Measurements from ENCODE around the gene SIAH3.
A peak's percentile ranks its signal among the peaks of the same experiment; 100 is the strongest.

SIAH3 gene

GRCh38 chr13:45781553-45782326, 69.8 kb downstream of the SIAH3 start (continued):
- TF ChIP-seq IKZF3 (tag by site-specific recombination; IDR thresholded peaks at IDR 0.05): peak; percentile 66
- 0 out of 2 replicates have a peak, but pooled peaks have one; percentile 65 for TF ChIP-seq ZNF324 (tag by site-specific recombination; IDR thresholded peaks at IDR 0.05)
- no peak for TF ChIP-seq ZNF670 (tag by site-specific recombination; IDR thresholded peaks at IDR 0.05; ENCODE audit: low read depth)
- TF ChIP-seq ZBTB26 (tag by site-specific recombination; optimal IDR thresholded peaks at IDR 0.05): no peak
- no peak for TF ChIP-seq ZNF639 (tag by site-specific recombination; IDR thresholded peaks at IDR 0.05)
- no peak for TF ChIP-seq GLI2 (tag by site-specific recombination; IDR thresholded peaks at IDR 0.05; ENCODE audit: borderline replicate concordance, low read depth)
- TF ChIP-seq ZBTB8A (tag by site-specific recombination; IDR thresholded peaks at IDR 0.05): peak; percentile 83
- TF ChIP-seq ZNF362 (tag by site-specific recombination; IDR thresholded peaks at IDR 0.05): peak; percentile 64; the same call in 1 of the 2 replicates
- peak; percentile 46; the same call in 1 of the 2 replicates for TF ChIP-seq ZFHX2 (tag by site-specific recombination; conservative IDR thresholded peaks at IDR 0.05)
- TF ChIP-seq ZNF501 (tag by site-specific recombination; IDR thresholded peaks at IDR 0.05): peak; percentile 79
- TF ChIP-seq, protein P1, sequence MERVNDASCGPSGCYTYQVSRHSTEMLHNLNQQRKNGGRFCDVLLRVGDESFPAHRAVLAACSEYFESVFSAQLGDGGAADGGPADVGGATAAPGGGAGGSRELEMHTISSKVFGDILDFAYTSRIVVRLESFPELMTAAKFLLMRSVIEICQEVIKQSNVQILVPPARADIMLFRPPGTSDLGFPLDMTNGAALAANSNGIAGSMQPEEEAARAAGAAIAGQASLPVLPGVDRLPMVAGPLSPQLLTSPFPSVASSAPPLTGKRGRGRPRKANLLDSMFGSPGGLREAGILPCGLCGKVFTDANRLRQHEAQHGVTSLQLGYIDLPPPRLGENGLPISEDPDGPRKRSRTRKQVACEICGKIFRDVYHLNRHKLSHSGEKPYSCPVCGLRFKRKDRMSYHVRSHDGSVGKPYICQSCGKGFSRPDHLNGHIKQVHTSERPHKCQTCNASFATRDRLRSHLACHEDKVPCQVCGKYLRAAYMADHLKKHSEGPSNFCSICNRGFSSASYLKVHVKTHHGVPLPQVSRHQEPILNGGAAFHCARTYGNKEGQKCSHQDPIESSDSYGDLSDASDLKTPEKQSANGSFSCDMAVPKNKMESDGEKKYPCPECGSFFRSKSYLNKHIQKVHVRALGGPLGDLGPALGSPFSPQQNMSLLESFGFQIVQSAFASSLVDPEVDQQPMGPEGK (tag by site-specific recombination; IDR thresholded peaks at IDR 0.05): peak; percentile 89
- 0 out of 2 replicates have a peak, but pooled peaks have one; percentile 13 for TF ChIP-seq ZNF518A (tag by site-specific recombination; conservative IDR thresholded peaks at IDR 0.05; ENCODE audit: low read depth)
- no peak for TF ChIP-seq ZNF248 (tag by site-specific recombination; IDR thresholded peaks at IDR 0.05)
- TF ChIP-seq, protein P2, sequence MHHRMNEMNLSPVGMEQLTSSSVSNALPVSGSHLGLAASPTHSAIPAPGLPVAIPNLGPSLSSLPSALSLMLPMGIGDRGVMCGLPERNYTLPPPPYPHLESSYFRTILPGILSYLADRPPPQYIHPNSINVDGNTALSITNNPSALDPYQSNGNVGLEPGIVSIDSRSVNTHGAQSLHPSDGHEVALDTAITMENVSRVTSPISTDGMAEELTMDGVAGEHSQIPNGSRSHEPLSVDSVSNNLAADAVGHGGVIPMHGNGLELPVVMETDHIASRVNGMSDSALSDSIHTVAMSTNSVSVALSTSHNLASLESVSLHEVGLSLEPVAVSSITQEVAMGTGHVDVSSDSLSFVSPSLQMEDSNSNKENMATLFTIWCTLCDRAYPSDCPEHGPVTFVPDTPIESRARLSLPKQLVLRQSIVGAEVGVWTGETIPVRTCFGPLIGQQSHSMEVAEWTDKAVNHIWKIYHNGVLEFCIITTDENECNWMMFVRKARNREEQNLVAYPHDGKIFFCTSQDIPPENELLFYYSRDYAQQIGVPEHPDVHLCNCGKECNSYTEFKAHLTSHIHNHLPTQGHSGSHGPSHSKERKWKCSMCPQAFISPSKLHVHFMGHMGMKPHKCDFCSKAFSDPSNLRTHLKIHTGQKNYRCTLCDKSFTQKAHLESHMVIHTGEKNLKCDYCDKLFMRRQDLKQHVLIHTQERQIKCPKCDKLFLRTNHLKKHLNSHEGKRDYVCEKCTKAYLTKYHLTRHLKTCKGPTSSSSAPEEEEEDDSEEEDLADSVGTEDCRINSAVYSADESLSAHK (tag by site-specific recombination; IDR thresholded peaks at IDR 0.05): 0 out of 2 replicates have a peak, but pooled peaks have one; percentile 18
- TF ChIP-seq ZFP69B (tag by site-specific recombination; IDR thresholded peaks at IDR 0.05): peak; percentile 50; the same call in 1 of the 2 replicates
- TF ChIP-seq GLIS2 (tag by site-specific recombination; IDR thresholded peaks at IDR 0.05): peak; percentile 58; the same call in 1 of the 2 replicates
- no peak for TF ChIP-seq ZNF292 (tag by site-specific recombination; IDR thresholded peaks at IDR 0.05; ENCODE audit: borderline replicate concordance, low read depth)
- TF ChIP-seq ZBTB17 (tag by site-specific recombination; IDR thresholded peaks at IDR 0.05): peak; percentile 85
- TF ChIP-seq ZNF692 (tag by site-specific recombination; IDR thresholded peaks at IDR 0.05): peak; percentile 49; the same call in 1 of the 2 replicates
- no peak for TF ChIP-seq ZBTB20 (tag by site-specific recombination; IDR thresholded peaks at IDR 0.05)
- TF ChIP-seq ZSCAN30 (tag by site-specific recombination; IDR thresholded peaks at IDR 0.05): peak; percentile 69; the same call in 1 of the 2 replicates
- TF ChIP-seq ZNF473 (tag by site-specific recombination; IDR thresholded peaks at IDR 0.05): no peak
- no peak for TF ChIP-seq ZXDB (tag by site-specific recombination; IDR thresholded peaks at IDR 0.05)
- TF ChIP-seq ZNF747 (tag by site-specific recombination; IDR thresholded peaks at IDR 0.05): no peak
